GM10248 (cell line): ENCODE results near the gene DUS1L.

Experiments
- CTCF ChIA-PET: fragments of 300-600 bp; sonication (Branson Sonifier 250); formaldehyde crosslinking; extraction: SDS; loops from one replicate; lab custom pipeline; 2021; ENCODE audit warnings: antibody characterized with exemption; lab: Yijun Ruan, JAX
- POLR2A ChIA-PET: fragments of 350-650 bp; sonication (Branson Sonifier 250); formaldehyde crosslinking; extraction: SDS; loops from one replicate; lab custom pipeline; 2020; ENCODE audit warnings: antibody characterized with exemption; lab: Yijun Ruan, JAX
- DNase-seq: peaks from one replicate; pipeline ENCODE4 v3.0.0; 2012; ENCODE audit errors: extremely low spot score
- TF ChIP-seq, protein P1 (sequence below): IDR thresholded peaks from 2 replicates; pipeline ENCODE4 v1.5.1; 2012; ENCODE audit warnings: mild to moderate bottlenecking, low read depth; ENCODE audit errors: extremely low read depth, missing control alignments, control extremely low read depth

DUS1L gene

DNA sequence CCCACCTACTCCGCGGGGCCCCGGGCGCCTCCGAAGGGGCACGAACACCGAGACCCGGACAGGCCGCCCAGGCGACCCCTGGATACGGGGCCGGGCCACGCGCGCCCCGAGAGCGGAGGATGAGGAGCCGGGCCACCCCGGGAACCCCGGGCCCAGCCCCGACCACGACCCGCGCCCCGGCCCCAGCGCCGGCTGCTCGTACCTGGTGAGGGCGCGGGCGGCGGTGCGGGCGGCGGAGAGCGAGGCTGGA lies 32.2 kb upstream of the DUS1L start:
- DNase-seq: no peak
- TF ChIP-seq, protein P1, sequence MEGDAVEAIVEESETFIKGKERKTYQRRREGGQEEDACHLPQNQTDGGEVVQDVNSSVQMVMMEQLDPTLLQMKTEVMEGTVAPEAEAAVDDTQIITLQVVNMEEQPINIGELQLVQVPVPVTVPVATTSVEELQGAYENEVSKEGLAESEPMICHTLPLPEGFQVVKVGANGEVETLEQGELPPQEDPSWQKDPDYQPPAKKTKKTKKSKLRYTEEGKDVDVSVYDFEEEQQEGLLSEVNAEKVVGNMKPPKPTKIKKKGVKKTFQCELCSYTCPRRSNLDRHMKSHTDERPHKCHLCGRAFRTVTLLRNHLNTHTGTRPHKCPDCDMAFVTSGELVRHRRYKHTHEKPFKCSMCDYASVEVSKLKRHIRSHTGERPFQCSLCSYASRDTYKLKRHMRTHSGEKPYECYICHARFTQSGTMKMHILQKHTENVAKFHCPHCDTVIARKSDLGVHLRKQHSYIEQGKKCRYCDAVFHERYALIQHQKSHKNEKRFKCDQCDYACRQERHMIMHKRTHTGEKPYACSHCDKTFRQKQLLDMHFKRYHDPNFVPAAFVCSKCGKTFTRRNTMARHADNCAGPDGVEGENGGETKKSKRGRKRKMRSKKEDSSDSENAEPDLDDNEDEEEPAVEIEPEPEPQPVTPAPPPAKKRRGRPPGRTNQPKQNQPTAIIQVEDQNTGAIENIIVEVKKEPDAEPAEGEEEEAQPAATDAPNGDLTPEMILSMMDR: no peak
- CTCF ChIA-PET: interaction anchor here (1.2 to 1.7 kb wide), 5 partner anchors 17 to 228 kb away, joined by 3 to 4 read pairs (median 3); no protein-coding TSS in a partner anchor
- POLR2A ChIA-PET: interaction anchor here (1.0 to 1.5 kb wide), 3 partner anchors 9 to 170 kb away, joined by 3 to 7 read pairs (median 3); partner anchors contain the start of gene MAFG

DNA sequence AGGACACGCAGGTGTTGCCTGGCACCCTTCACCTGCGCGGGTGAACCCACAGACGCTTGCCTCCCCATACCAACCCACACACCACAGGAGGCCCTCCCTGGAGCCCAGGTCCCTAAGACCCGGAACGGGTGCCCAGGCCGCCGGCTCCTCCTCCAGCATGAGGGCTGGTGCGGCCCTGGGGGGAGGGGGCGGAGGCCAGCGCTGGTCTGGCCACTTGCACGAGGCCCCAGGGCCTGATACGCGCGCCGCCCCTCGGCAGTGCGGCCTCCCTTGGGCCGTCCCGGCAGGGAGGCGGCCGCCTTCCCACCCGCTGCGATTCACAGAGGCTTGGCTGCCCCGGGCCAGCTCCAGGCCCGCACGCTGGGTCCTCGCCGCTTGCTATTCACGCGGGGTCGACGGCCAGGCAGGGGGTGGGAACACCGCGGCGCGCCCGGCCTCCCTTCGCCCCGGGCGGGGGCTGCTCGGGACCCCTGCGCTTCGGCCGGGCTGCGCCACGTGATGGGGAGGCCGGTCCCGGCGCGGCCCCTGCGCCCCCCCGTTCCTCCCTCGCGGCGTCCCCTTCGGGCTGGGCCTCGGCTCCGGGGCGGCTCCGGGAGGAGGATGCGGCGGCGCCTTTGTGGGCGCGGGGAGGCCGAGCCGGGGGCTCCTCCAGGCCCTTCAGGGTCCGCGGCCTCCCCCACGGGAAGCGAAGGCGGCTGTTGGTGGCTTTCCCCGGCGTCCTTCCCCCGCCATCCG lies 31.7 kb upstream of the DUS1L start:
- TF ChIP-seq, protein P1: no peak
- ChIA-PET POLR2A (interaction anchor here (0.6 to 1.5 kb wide), 6 partner anchors 9 to 170 kb away, joined by 3 to 7 read pairs (median 3); partner anchors contain the start of gene MAFG), CTCF (interaction anchor here (1.3 to 1.7 kb wide), 4 partner anchors 17 to 227 kb away, joined by 3 to 4 read pairs (median 4); no protein-coding TSS in a partner anchor)
- peak; percentile 50 for DNase-seq

DNA sequence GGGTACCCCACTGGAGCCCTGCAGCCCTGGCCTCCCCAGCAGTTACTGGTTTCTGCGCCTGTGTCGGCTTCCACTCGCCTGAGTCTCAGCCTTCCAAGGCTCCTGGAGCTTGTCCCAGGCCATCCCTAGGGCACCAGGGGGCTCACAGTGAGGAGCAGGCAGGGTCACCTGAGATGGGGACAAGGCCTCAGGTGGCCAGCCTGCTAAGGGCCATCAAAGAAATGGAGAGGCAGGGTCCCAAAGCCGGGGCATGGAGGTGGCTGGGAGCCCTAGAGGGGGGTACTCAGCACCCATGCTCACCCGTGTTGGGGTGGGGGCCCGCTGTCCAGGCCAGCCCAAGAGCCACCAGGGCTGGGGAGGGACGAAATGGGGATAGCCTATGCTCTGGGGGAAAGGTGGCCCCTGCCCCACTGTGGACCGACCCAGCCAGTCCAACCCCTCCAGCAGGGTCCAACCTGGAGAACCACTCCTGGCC lies 31.1 kb upstream of the DUS1L start:
- DNase-seq: no peak
- ChIA-PET POLR2A (interaction anchor here (0.6 to 1.2 kb wide), 4 partner anchors 9 to 25 kb away, joined by 3 to 4 read pairs (median 3); no protein-coding TSS in a partner anchor), CTCF (interaction anchor here (0.7 to 1.8 kb wide), 3 partner anchors 20 to 227 kb away, joined by 3 to 5 read pairs (median 3); no protein-coding TSS in a partner anchor)
- TF ChIP-seq, protein P1: no peak

DNA sequence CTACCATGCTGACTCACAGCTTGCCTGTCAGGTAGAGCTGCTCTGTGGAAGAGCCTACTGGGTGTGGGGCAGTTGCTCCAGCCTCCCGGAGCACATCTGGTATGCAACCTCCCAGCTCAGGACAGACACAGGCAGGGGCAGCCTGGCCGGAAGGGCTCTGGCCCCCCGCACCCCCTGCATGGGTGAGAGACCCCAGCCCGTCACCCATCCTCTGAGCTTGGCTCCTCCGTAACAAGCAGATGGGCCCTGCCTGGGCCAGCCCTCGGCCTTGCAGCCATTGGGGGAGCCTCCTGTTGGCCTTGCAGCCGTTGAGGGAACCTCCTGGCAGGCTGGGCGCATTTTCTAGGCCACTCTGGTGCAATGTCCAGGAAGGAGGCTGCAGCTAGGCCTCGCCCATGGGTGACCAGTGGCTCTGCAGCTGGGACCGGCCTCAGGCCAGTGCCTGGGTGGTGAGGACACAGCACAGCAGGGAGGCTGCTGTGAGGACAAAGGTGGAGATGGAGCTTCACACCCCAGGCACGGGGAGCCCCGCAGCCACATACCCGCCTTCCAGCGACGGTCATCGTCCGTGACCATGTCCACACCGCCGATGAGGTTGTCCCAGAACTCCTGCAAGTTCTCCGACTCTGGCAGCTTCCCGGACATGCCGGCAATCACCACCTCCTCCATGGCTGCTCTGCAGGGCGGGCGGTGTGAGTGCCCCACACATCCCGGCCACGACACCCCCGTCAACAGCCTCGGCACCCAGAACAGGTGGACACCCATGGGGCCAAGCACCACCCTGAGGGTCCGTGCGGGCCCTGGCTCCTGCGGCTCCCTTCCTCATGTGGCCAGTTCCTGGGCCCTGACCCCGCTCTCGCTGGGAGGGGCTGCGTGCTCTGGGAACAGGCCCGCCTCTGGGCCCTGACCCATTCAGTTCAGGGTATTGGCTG lies 30.4 kb upstream of the DUS1L start:
- ChIA-PET CTCF (interaction anchor here (0.7 to 1.8 kb wide), 5 partner anchors 10 to 66 kb away, joined by 3 to 5 read pairs (median 3); partner anchors contain the start of gene DCXR), POLR2A (interaction anchor here (1.1 to 1.2 kb wide), 2 partner anchors 10 to 15 kb away, joined by 3 to 4 read pairs; no protein-coding TSS in a partner anchor)
- DNase-seq: no peak
- TF ChIP-seq, protein P1: no peak

DNA sequence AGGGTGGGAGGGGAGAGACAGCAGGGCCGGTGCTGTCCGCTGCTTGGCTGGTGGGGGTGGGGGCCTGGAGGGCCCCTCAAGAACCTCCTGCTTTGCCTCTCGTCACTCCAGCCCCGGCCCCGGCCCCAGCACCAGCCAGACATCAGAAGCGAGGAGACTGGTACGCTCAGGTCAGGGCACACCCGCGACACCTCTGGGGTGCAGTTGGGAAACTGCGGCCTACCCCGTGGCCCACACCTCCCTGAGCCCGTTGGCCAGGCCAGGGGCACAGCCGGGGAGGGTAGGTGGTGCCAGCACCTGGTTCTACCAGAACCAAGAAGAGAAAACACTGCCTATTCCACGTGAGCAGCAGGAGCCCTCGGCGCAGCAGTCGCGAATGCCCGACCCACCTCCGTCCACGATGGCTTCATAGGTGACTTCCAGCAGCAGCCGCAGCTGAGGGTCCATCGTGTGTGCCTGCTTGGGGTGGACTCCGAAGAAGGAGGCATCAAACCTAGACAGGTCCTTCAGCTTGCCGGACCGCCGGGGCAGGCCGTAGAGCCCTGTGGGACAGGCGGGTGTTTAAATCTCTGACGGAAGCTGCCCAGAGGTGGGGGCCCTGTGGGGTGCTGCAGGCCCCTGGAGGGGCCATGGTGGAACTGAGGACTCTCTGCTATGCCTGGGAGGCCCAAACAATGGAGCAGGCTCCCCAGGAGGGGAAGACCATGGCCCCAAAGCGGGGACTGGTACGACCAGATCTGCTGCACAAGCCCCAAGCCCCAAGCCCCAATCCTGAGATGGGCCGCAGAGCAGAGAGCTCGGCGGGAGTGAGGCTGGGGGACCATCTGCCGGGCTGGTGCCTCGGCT lies 29.6 kb upstream of the DUS1L start:
- no peak for DNase-seq
- ChIA-PET POLR2A (interaction anchor here (1.2 kb wide), 1 partner anchor 14 kb away, joined by 3 read pairs; no protein-coding TSS in a partner anchor), CTCF (interaction anchor here (0.7 to 1.8 kb wide), 4 partner anchors 11 to 57 kb away, joined by 3 to 5 read pairs (median 3); partner anchors contain the start of gene DCXR)
- TF ChIP-seq, protein P1: no peak
